HL-60/S4 (cell line): ENCODE data around the gene GOLIM4.
"Not testable (repeated sequence)": the region's sequence is repeated elsewhere in the genome, so short reads cannot be mapped to it uniquely, and the experiment has no call there.

Experiments used
- in situ Hi-C: fragments of 300-500 bp; cut with MboI; formaldehyde crosslinking; loops from 2 replicates; pipeline ENCODE4 v1.14.3; 2022; ENCODE audit warnings: low sequenced_read_pairs

GOLIM4 gene

GRCh38 chr3:168095611-168096209 lies at the start of gene GOLIM4:
GOLIM4 (minus strand) TSS chr3:168095924; CDS start chr3:168095285, 639 bp downstream.
- in situ Hi-C loops = no loop called here

GRCh38 chr3:168141405-168141998 lies 45.8 kb upstream of the GOLIM4 start:
- in situ Hi-C loops = loop anchor here (5.0 kb wide), 1 partner anchor 34 kb away; no protein-coding TSS in a partner anchor

- in situ Hi-C loops = loop anchor here (5.0 kb wide), 1 partner anchor 33 kb away; no protein-coding TSS in a partner anchor
Measured at GRCh38 chr3:168139947-168140346, 44.2 kb upstream of the GOLIM4 start.

GRCh38 chr3:168138421-168138820 lies 42.7 kb upstream of the GOLIM4 start:
- in situ Hi-C loops = no loop called here

GRCh38 chr3:168134931-168135330 lies 39.2 kb upstream of the GOLIM4 start:
- in situ Hi-C loops = no loop called here

GRCh38 chr3:168130250-168130649 lies 34.5 kb upstream of the GOLIM4 start:
- in situ Hi-C loops = not testable (repeated sequence)

- in situ Hi-C loops = not testable (repeated sequence)
Measured at GRCh38 chr3:168128463-168128862, 32.7 kb upstream of the GOLIM4 start.

GRCh38 chr3:168127466-168127865 lies 31.7 kb upstream of the GOLIM4 start:
- in situ Hi-C loops = no loop called here

- in situ Hi-C loops = no loop called here
Measured at GRCh38 chr3:168124791-168125190, 29.1 kb upstream of the GOLIM4 start.

GRCh38 chr3:168124291-168124690 lies 28.6 kb upstream of the GOLIM4 start:
- in situ Hi-C loops = no loop called here

GRCh38 chr3:168123201-168124176 lies 27.8 kb upstream of the GOLIM4 start:
- in situ Hi-C loops = no loop called here

- in situ Hi-C loops = no loop called here
Measured at GRCh38 chr3:168121184-168122017, 25.7 kb upstream of the GOLIM4 start.

- in situ Hi-C loops = no loop called here
Measured at GRCh38 chr3:168117853-168118313, 22.2 kb upstream of the GOLIM4 start.

- in situ Hi-C loops = no loop called here
Measured at GRCh38 chr3:168117059-168117458, 21.3 kb upstream of the GOLIM4 start.

- in situ Hi-C loops = no loop called here
Measured at GRCh38 chr3:168116279-168116678, 20.6 kb upstream of the GOLIM4 start.

GRCh38 chr3:168113848-168114247 lies 18.1 kb upstream of the GOLIM4 start:
- in situ Hi-C loops = no loop called here

GRCh38 chr3:168112894-168113293 lies 17.2 kb upstream of the GOLIM4 start:
- in situ Hi-C loops = no loop called here

- in situ Hi-C loops = no loop called here
Measured at GRCh38 chr3:168104361-168104760, 8.6 kb upstream of the GOLIM4 start.

- in situ Hi-C loops = no loop called here
Measured at GRCh38 chr3:168102735-168103410, 7.1 kb upstream of the GOLIM4 start.
